Chondrocyte (in vitro differentiated cells): ENCODE results near the gene TOMM5. TPM values are rescaled to one million over a fixed set of nuclear protein-coding genes. Genes with fewer than 3 reads are reported as not detected.

Experiments
- DNase-seq: peaks from one replicate; pipeline ENCODE4 v3.0.0; 2021; ENCODE audit warnings: mixed read lengths, low spot score
- H3K27ac Mint-ChIP-seq: one replicate; pipeline ENCODE4 v1.8.0; 2021; ENCODE audit warnings: mild to moderate bottlenecking, moderate library complexity, mixed read lengths; ENCODE audit not compliant: unreplicated experiment
- H3K27me3 Mint-ChIP-seq: 2 replicates; pipeline ENCODE4 v1.8.0; 2021; ENCODE audit warnings: low read depth, mixed read lengths
- H3K36me3 Mint-ChIP-seq: 2 replicates; pipeline ENCODE4 v1.8.0; 2021; ENCODE audit warnings: low read depth, mixed read lengths
- H3K4me1 Mint-ChIP-seq: 2 replicates; pipeline ENCODE4 v1.8.0; 2021; ENCODE audit warnings: low read depth, mild to moderate bottlenecking, mixed read lengths
- H3K4me3 Mint-ChIP-seq: one replicate; pipeline ENCODE4 v1.8.0; 2021; ENCODE audit warnings: mild to moderate bottlenecking, moderate library complexity, mixed read lengths; ENCODE audit not compliant: unreplicated experiment
- H3K9me3 Mint-ChIP-seq: 2 replicates; pipeline ENCODE4 v1.8.0; 2021; ENCODE audit warnings: low read depth, mixed read lengths
- CTCF ChIP-seq: fragments of 200-600 bp; sonication (generic); IDR thresholded peaks from 2 replicates; pipeline ENCODE4 v1.5.0; 2021; ENCODE audit warnings: antibody characterized with exemption, mild to moderate bottlenecking, moderate library complexity
- total RNA-seq: library from RNA; stranded (reverse); gene quantifications from 3 replicates; pipeline ENCODE4 v1.2.1, GENCODE V29; 2021

The TOMM5 gene
- total RNA-seq, 1 donor from 2014 or later: 83.0 TPM

- H3K9me3 Mint-ChIP-seq: no peaks in the 10 kb centered on the region
- no peaks in the 10 kb centered on the region for H3K4me1 Mint-ChIP-seq
- H3K4me3 Mint-ChIP-seq: no peak overlapping the region
- no peak for TF ChIP-seq CTCF
- H3K27ac Mint-ChIP-seq: no peak overlapping the region
- H3K36me3 Mint-ChIP-seq: peaks cover 2% of the 10 kb centered on the region
- H3K27me3 Mint-ChIP-seq: no peaks in the 10 kb centered on the region
- DNase-seq: no peak
These were observed 29.6 kb downstream of the TOMM5 start for GRCh38 chr9:37562826-37563225.

GRCh38 chr9:37561682-37562081, 30.7 kb downstream of the TOMM5 start:
- Mint-ChIP-seq H3K9me3 (no peaks in the 10 kb centered on the region), H3K27ac (no peak overlapping the region), H3K4me3 (no peak overlapping the region), H3K4me1 (no peaks in the 10 kb centered on the region), H3K36me3 (peaks cover 2% of the 10 kb centered on the region), H3K27me3 (no peaks in the 10 kb centered on the region)
- DNase-seq: no peak
- no peak for TF ChIP-seq CTCF

- DNase-seq: no peak
- Mint-ChIP-seq H3K4me1 (peaks cover 7% of the 10 kb centered on the region), H3K27me3 (no peaks in the 10 kb centered on the region), H3K4me3 (no peak overlapping the region), H3K27ac (no peak overlapping the region), H3K36me3 (peaks cover 2% of the 10 kb centered on the region), H3K9me3 (no peaks in the 10 kb centered on the region)
- TF ChIP-seq CTCF: no peak
These were observed 32.4 kb downstream of the TOMM5 start for GRCh38 chr9:37559855-37560592.

GRCh38 chr9:37559125-37559524, 33.3 kb downstream of the TOMM5 start:
- peaks cover 1% of the 10 kb centered on the region for H3K36me3 Mint-ChIP-seq
- H3K4me1 Mint-ChIP-seq: peaks cover 7% of the 10 kb centered on the region
- no peak for TF ChIP-seq CTCF
- no peak overlapping the region for H3K27ac Mint-ChIP-seq
- DNase-seq: no peak
- no peak overlapping the region for H3K4me3 Mint-ChIP-seq
- no peaks in the 10 kb centered on the region for H3K27me3 Mint-ChIP-seq
- H3K9me3 Mint-ChIP-seq: no peaks in the 10 kb centered on the region

GRCh38 chr9:37555786-37556185, 36.6 kb downstream of the TOMM5 start:
- Mint-ChIP-seq H3K9me3 (no peaks in the 10 kb centered on the region), H3K4me3 (no peak overlapping the region), H3K4me1 (peaks cover 16% of the 10 kb centered on the region), H3K27me3 (no peaks in the 10 kb centered on the region), H3K36me3 (no peaks in the 10 kb centered on the region), H3K27ac (no peak overlapping the region)
- TF ChIP-seq CTCF: no peak
- no peak for DNase-seq
